Panc1 (cell line): Measurements from ENCODE around the gene EFL1.

Experiments used
- POLR2AphosphoS5 ChIP-seq: IDR thresholded peaks from 2 replicates; pipeline ENCODE4 v1.6.1; 2012; ENCODE audit warnings: mild to moderate bottlenecking, low read depth, low read length, moderate library complexity
- TF ChIP-seq, protein P1 (sequence below): fragments of 450-650 bp; IDR thresholded peaks from 2 replicates; pipeline ENCODE4 v1.5.1; 2017; ENCODE audit warnings: mild to moderate bottlenecking

DNA sequence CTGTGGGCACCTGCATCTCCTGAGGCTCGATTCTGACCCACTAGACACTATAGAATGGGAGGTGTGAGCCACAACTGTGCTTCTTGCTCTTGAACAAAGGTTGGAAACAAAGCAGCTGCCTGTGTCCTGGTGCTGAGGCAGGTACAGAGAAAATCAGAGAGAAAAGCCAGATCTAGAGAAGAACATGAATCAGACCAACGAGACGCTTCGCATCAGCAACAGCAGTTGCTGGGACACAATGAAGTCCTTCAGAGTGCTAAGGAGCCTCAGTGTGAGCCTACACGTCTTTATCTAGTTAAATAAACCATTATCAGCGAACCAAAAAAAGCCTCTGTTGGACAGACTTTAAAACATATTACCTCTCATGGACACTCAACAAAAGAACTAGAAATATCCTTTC, 130.4 kb downstream of the EFL1 start:
- TF ChIP-seq, protein P1, sequence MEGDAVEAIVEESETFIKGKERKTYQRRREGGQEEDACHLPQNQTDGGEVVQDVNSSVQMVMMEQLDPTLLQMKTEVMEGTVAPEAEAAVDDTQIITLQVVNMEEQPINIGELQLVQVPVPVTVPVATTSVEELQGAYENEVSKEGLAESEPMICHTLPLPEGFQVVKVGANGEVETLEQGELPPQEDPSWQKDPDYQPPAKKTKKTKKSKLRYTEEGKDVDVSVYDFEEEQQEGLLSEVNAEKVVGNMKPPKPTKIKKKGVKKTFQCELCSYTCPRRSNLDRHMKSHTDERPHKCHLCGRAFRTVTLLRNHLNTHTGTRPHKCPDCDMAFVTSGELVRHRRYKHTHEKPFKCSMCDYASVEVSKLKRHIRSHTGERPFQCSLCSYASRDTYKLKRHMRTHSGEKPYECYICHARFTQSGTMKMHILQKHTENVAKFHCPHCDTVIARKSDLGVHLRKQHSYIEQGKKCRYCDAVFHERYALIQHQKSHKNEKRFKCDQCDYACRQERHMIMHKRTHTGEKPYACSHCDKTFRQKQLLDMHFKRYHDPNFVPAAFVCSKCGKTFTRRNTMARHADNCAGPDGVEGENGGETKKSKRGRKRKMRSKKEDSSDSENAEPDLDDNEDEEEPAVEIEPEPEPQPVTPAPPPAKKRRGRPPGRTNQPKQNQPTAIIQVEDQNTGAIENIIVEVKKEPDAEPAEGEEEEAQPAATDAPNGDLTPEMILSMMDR: no peak
- no peak for TF ChIP-seq POLR2AphosphoS5
